ENCODE data around the gene IGSF21.

DNA sequence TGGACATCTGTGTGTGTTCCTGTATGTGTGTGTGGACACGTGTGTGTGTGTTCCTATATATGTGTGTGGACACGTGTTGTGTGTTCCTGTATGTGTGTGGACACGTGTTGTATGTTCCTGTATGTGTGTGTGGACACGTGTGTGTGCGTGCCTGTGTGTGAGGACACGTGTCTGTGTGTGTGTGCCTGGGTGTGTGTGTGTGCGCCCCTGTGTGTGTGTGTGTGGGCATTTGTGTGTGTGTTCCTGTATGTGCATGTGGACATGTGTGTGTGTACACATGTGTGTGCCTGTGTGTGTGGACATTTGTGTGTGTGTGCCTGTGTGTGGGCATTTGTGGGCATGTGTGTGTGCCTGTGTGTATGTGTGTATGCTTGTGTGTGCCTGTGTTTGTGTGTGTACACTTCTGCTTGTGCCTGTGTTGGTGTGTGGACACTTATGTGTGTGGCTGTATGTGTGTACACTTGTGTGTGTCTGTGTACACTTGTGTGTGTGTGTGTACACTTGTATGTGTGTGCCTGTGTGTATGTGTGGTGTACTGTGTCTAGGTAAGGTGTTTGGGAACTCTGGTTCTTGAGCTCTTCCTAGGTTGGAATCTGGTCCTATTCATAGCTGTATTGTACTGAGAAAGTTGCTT is 3.7 kb upstream of the IGSF21 start:
- TF ChIP-seq, protein P1, sequence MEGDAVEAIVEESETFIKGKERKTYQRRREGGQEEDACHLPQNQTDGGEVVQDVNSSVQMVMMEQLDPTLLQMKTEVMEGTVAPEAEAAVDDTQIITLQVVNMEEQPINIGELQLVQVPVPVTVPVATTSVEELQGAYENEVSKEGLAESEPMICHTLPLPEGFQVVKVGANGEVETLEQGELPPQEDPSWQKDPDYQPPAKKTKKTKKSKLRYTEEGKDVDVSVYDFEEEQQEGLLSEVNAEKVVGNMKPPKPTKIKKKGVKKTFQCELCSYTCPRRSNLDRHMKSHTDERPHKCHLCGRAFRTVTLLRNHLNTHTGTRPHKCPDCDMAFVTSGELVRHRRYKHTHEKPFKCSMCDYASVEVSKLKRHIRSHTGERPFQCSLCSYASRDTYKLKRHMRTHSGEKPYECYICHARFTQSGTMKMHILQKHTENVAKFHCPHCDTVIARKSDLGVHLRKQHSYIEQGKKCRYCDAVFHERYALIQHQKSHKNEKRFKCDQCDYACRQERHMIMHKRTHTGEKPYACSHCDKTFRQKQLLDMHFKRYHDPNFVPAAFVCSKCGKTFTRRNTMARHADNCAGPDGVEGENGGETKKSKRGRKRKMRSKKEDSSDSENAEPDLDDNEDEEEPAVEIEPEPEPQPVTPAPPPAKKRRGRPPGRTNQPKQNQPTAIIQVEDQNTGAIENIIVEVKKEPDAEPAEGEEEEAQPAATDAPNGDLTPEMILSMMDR (IDR thresholded peaks at IDR 0.05) = no peak
- TF ChIP-seq POLR2A (IDR thresholded peaks at IDR 0.05) = no peak

Data from vagina (tissue), 2 donors.